HG02973 (cell line): ENCODE results near the gene SLC6A19.

Experiments
- ATAC-seq: cut with Tn5 transposase; IDR thresholded peaks from one replicate; pipeline ENCODE4 v1.9.1; 2021; ENCODE audit warnings: moderate library complexity; ENCODE audit not compliant: unreplicated experiment

Gene SLC6A19

DNA sequence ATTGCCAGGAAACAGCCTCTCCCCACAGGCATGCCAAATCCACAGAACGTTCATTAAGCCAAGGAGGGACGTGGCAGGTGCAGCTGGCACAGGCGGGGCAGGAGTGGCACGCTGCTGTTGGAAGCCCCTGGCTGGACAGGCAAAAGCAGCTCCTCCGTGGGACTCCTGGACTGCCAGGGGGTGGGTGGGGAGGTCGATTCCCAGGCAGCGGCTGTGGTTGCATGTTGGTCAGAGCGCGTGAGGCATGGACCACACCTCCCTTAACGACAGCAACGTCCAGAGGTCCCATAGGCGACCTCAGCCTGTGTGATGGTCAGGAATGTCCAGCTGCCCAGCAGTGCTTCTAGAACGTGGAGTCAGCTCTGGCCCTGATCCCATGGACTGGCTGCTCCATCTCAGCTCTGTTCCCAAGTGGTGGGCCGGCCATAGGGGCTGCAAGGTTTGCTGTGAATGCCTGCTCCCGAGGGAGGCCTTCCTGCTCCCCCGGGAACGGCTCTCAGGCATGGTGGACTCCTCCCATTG, 6.9 kb downstream of the SLC6A19 start:
- ATAC-seq, result no peak

GRCh38 chr5:1208743-1209488, 7.5 kb downstream of the SLC6A19 start:
- no peak for ATAC-seq

- ATAC-seq, result no peak
These were observed 8.1 kb downstream of the SLC6A19 start for GRCh38 chr5:1209489-1209852.

- no peak for ATAC-seq
These were observed 8.7 kb downstream of the SLC6A19 start for GRCh38 chr5:1209896-1210776.

DNA sequence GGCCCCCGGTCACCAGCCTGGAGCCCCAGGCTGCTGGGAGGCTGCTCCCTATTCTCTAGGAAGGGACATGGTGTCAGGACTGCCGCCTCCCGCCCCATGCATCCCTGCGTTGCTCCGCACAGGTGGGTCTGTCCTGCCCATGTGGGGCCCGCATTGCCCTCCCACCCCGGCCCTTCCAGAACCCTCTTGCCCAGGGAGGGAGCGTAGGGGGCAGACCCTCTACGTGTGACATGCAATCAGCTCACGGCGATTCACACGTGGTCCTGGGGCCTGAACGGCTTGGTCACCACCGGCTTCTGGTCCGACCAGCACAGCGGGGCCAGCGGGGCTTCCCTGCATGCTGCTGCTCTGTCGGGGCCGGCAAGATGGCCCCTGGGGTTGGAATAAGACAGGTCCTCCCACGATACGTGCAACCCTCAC, 9.4 kb downstream of the SLC6A19 start:
- ATAC-seq, result no peak

- ATAC-seq, result no peak
These were observed 10.3 kb downstream of the SLC6A19 start for GRCh38 chr5:1211701-1212100.

DNA sequence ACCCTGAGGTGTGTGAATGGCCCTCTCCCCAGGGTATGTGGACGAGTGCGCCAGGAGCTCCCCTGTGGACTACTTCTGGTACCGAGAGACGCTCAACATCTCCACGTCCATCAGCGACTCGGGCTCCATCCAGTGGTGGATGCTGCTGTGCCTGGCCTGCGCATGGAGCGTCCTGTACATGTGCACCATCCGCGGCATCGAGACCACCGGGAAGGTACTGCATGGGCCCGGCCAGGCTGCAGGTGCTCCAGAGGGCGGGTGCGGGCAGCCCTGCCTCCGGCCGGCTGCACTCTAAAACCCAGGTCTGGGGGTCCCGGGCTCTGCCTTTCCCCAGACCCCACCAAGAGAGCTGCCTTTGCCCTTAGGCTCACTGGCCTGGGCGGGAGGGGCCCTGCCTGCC, 10.9 kb downstream of the SLC6A19 start:
- no peak for ATAC-seq

DNA sequence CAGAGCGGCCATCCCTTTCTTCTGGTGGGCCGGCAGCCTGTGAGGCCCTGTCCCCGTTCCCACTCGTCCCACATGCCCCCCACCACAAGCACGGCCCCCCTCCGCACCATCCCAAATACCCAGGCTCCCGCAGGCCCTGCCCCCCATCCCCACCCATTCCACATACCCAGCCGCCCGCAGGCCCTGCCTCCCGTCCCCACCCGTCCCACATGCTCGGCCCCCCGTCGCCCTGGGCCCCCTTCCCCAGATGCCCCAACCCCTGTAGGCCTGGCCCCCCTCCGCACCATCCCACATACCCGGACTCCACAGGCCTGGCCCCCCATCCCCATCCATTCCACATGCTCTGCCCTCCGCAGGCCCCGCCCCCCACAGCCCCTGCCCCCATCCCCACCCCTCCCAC, 11.5 kb downstream of the SLC6A19 start:
- ATAC-seq, result no peak

- ATAC-seq, result no peak
These were observed 12.2 kb downstream of the SLC6A19 start for GRCh38 chr5:1213508-1214162.

GRCh38 chr5:1214163-1214935, 13.0 kb downstream of the SLC6A19 start:
- no peak for ATAC-seq

GRCh38 chr5:1214936-1215220, 13.5 kb downstream of the SLC6A19 start:
- no peak for ATAC-seq

GRCh38 chr5:1215320-1216096, 14.1 kb downstream of the SLC6A19 start:
- no peak for ATAC-seq

DNA sequence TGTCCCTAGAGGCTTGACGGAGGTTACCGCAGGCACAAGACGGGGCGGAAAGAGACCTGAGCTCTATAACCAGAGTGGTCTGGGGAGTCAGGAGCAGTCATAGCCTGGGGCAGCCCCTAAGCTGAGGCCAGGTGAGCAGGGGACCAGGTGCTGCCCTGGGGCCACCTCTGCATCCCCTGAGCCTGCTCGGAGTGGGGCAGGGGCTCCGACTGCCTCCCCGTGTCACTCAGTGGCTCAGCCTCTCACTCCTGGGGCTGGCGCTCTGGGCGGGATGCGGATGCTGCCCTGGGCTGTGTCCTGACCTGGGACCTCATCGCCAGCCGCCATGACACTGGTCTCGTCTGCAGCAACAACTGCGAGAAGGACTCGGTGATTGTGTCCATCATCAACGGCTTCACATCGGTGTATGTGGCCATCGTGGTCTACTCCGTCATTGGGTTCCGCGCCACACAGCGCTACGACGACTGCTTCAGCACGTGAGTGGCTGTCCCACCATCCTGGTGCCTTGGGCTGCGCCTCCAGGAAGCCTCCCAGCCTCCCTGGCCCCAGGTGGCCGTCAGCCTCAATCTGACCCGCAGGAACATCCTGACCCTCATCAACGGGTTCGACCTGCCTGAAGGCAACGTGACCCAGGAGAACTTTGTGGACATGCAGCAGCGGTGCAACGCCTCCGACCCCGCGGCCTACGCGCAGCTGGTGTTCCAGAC, 15.0 kb downstream of the SLC6A19 start:
- ATAC-seq, result no peak

DNA sequence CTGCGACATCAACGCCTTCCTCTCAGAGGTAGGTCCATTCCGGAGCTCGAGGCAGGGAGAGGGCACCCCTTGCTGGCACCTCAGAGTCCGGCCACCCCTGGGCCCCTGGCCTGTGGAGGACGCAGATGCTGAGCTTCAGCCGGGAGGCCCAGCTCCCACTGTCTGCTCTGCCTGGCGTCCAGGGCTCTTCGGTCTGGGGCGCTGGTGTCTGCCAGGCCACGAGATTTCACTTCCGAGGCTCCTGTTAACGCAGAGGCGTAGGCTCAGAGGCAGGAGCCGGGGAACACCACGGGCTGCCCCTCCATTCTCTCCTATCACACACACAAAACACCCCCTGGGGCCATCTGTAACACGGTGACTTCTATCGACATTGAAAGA, 15.5 kb downstream of the SLC6A19 start:
- no peak for ATAC-seq

DNA sequence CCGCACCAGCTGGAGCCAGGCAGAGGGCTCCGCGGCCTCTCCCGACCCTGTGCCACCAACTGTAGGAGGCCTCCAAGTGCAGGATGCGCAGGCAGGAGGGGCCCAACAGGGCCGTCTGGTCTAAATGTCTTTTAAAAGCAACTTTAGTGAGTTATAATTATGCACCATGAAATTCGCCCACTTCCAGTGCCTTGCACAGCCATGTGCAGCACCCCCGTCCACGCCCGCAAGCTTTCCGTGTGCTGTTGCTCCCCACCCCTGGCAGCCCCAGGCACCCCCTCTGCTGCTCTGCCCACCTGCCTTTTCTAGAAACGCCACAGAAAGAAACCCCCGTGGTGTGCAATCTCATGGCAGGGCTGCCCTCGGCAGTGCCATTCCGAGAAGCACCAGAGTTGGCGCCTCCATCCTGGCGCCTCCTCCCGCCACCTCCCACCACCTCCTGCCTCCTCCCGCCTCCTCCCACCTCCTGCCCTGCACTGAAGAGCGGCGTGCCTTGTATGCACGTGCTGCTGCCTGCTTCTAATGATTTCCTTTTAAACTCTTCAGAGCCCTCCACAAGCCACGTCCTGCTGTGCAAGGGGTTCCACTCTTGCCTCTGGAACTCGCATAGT, 16.3 kb downstream of the SLC6A19 start:
- ATAC-seq, result no peak

- no peak for ATAC-seq
These were observed 17.1 kb downstream of the SLC6A19 start for GRCh38 chr5:1218351-1219080.

- no peak for ATAC-seq
These were observed 17.8 kb downstream of the SLC6A19 start for GRCh38 chr5:1219098-1219767.

DNA sequence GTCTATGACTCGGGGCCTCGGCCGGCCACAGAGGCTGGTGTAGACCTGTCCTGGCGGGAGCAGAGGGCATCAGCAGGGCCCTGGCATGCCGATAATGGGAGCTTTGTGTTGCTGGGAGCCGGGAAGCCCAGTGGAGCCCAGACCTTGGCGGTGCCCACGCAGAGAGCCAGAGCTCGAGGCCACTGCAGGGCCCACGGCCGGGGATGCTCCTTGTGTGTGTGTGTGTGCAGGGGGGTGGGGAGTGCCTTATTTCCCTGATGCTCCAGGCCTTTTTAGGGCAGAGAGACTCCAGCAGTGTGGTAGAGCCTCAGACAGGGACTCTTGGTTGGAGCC, 18.3 kb downstream of the SLC6A19 start:
- no peak for ATAC-seq
